HCT116 (cell line): Measurements from ENCODE around the gene MAP4K4. TPM values are rescaled to one million over a fixed set of nuclear protein-coding genes. Genes with fewer than 3 reads are reported as not detected.

ENCODE experiments used
- ATAC-seq: fragments of 200-7000 bp; cut with Tn5 transposase; 2 replicates; pipeline ENCODE4 v1.9.1; 2020; ENCODE audit warnings: mild to moderate bottlenecking, moderate library complexity
- BruUV-seq: library from RNA; stranded (reverse); fragments of 400-500 nt; replicated peaks from 2 replicates; lab custom pipeline; 2021; lab: Mats Ljungman, UMichigan
- CTCF ChIA-PET: fragments of 300-600 bp; sonication (Branson Sonifier 250); formaldehyde crosslinking; loops from one replicate; lab custom pipeline; 2021; ENCODE audit warnings: antibody characterized with exemption; lab: Charles Lee
- POLR2A ChIA-PET: fragments of 300-600, 350-600 bp; sonication (Branson Sonifier 250); formaldehyde crosslinking; loops from one replicate; lab custom pipeline; 2021; ENCODE audit warnings: antibody characterized with exemption; lab: Charles Lee
- RAD21 ChIA-PET, 2 experiments: fragments of 300-600 bp; sonication (Branson Sonifier 250); formaldehyde crosslinking; loops; one replicate each; lab custom pipeline; 2023; ENCODE audit warnings: low total read pairs in 2 of 2; ENCODE audit not compliant: uncharacterized antibody in 2 of 2, unreplicated experiment in 2 of 2, low non-redundant PET in 1 of 2; lab: Charles Lee
- DNase-seq: peaks from one replicate; pipeline ENCODE4 v3.0.0-alpha.2; 2010; ENCODE audit warnings: low read depth, low spot score
- H2AFZ ChIP-seq: fragments of 200-600 bp; shearing (Covaris generic), sonication (generic); 2 replicates; pipeline ENCODE4 v1.6.1; 2017; ENCODE audit warnings: low read depth, mixed run types, mixed read lengths, antibody characterized with exemption, low read length; ENCODE audit not compliant: poor library complexity, severe bottlenecking
- H3K27ac ChIP-seq: 2 replicates; pipeline ENCODE4 v1.5.1; 2012; ENCODE audit warnings: low read depth, low read length
- H3K27me3 ChIP-seq: fragments of 200-600 bp; sonication (generic); 2 replicates; pipeline ENCODE4 v1.6.1; 2016; ENCODE audit warnings: mixed run types, low read length, mixed read lengths; ENCODE audit not compliant: insufficient read depth
- H3K36me3 ChIP-seq, 2 experiments: fragments of 200-500 bp in 1 of 2; fragments of 200-600 bp in 1 of 2; sonication (Bioruptor generic) in 1 of 2; sonication (generic) in 1 of 2; 2 replicates each; pipeline versions ENCODE4 v1.5.1 to v1.6.1; 2014 to 2016; ENCODE audit warnings: low read length in 2 of 2, inconsistent platforms in 1 of 2, mixed read lengths in 1 of 2, mixed run types in 1 of 2; ENCODE audit not compliant: insufficient read depth in 2 of 2, control insufficient read depth in 1 of 2
- H3K4me1 ChIP-seq, 2 experiments: fragments of 200-600 bp in 1 of 2; sonication (generic) in 1 of 2; 2 replicates each; pipeline versions ENCODE4 v1.5.1 to v1.6.1; 2012 to 2017; ENCODE audit warnings: low read length in 2 of 2, inconsistent platforms in 1 of 2, mild to moderate bottlenecking in 1 of 2, mixed read lengths in 1 of 2, mixed run types in 1 of 2, moderate library complexity in 1 of 2; ENCODE audit not compliant: insufficient read depth in 2 of 2, control insufficient read depth in 1 of 2
- H3K4me2 ChIP-seq: fragments of 200-600 bp; sonication (generic); 2 replicates; pipeline ENCODE4 v1.6.1; 2017; ENCODE audit warnings: mixed run types, low read length, mixed read lengths
- H3K4me3 ChIP-seq, 2 experiments: fragments of 200-600 bp in 1 of 2; sonication (generic) in 1 of 2; replicated peaks in 1 of 2; 2 replicates each; pipeline ENCODE4 v1.5.1; 2011 to 2016; ENCODE audit warnings: low read length in 2 of 2, control low read depth in 1 of 2, low read depth in 1 of 2, mild to moderate bottlenecking in 1 of 2, mixed read lengths in 1 of 2, mixed run types in 1 of 2
- H3K79me2 ChIP-seq: fragments of 200-600 bp; sonication (generic); 2 replicates; pipeline ENCODE4 v1.6.1; 2017; ENCODE audit warnings: mild to moderate bottlenecking, mixed run types, low read length, moderate library complexity, mixed read lengths; ENCODE audit not compliant: insufficient read depth
- H3K9ac ChIP-seq: fragments of 200-600 bp; sonication (generic); 2 replicates; pipeline ENCODE4 v1.6.1; 2016; ENCODE audit warnings: low read length, mixed read lengths
- H3K9me2 ChIP-seq: fragments of 200-600 bp; sonication (generic), shearing (Covaris generic); 2 replicates; pipeline ENCODE4 v1.6.1; 2017; ENCODE audit warnings: mixed run types, mild to moderate bottlenecking, moderate library complexity; ENCODE audit not compliant: insufficient read depth
- H3K9me3 ChIP-seq, 2 experiments: fragments of 200-500 bp in 1 of 2; fragments of 200-600 bp in 1 of 2; sonication (Bioruptor generic) in 1 of 2; sonication (generic) in 1 of 2; 2 replicates each; pipeline ENCODE4 v1.6.1; 2014 to 2017; ENCODE audit warnings: low read length in 2 of 2, mixed read lengths in 2 of 2, inconsistent platforms in 1 of 2, low read depth in 1 of 2, mild to moderate bottlenecking in 1 of 2, mixed run types in 1 of 2, moderate library complexity in 1 of 2; ENCODE audit not compliant: control insufficient read depth in 1 of 2, insufficient read depth in 1 of 2
- H4K20me1 ChIP-seq: fragments of 200-600 bp; sonication (generic), shearing (Covaris generic); 2 replicates; pipeline ENCODE4 v1.6.1; 2017; ENCODE audit warnings: mixed run types, mild to moderate bottlenecking, moderate library complexity; ENCODE audit not compliant: insufficient read depth
- CBX3 ChIP-seq: IDR thresholded peaks from 2 replicates; pipeline ENCODE4 v1.6.1; 2012; ENCODE audit warnings: low read depth
- CEBPB ChIP-seq: IDR thresholded peaks from 2 replicates; pipeline ENCODE4 v1.6.1; 2012; ENCODE audit warnings: low read depth
- POLR2A ChIP-seq: IDR thresholded peaks from 2 replicates; pipeline ENCODE4 v1.7.0; 2011; ENCODE audit warnings: borderline replicate concordance; ENCODE audit not compliant: insufficient read depth, insufficient read length; ENCODE audit errors: extremely low read depth
- SRF ChIP-seq: IDR thresholded peaks from 2 replicates; pipeline ENCODE4 v1.6.1; 2012; ENCODE audit warnings: low read depth
- YY1 ChIP-seq: IDR thresholded peaks from 2 replicates; pipeline ENCODE4 v1.6.1; 2011; ENCODE audit warnings: low read length, low read depth, moderate library complexity, mild to moderate bottlenecking; ENCODE audit not compliant: insufficient replicate concordance; ENCODE audit errors: extremely low read depth
- ZNF274 ChIP-seq: fragments of 200-500 bp; sonication (Bioruptor generic); IDR thresholded peaks from 2 replicates; pipeline ENCODE4 v1.6.1; 2014; ENCODE audit warnings: mild to moderate bottlenecking, low read depth, low read length, inconsistent platforms
- intact Hi-C: fragments of 100-400 bp; cut with micrococcal nuclease; formaldehyde crosslinking; loops from 2 replicates; pipeline ENCODE4 v1.10.0; 2022
- total RNA-seq: library from RNA; stranded (reverse); gene quantifications from one replicate; pipeline ENCODE4 v1.2.1, GENCODE V29; 2021; ENCODE audit not compliant: unreplicated experiment
- TF ChIP-seq, protein P1 (sequence below): IDR thresholded peaks from 2 replicates; pipeline ENCODE4 v1.6.1; 2012
- TF ChIP-seq, protein P2 (sequence below): IDR thresholded peaks from 2 replicates; pipeline ENCODE4 v1.6.1; 2012; ENCODE audit warnings: low read depth
- TF ChIP-seq, protein P3 (sequence below), 3 experiments: fragments of 200-600 bp in 1 of 3; sonication (generic) in 1 of 3; IDR thresholded peaks in 2 of 3; conservative IDR thresholded peaks in 1 of 3; 2 replicates each; pipeline ENCODE4 v1.5.1; 2012 to 2017; ENCODE audit warnings: low read depth in 2 of 3, low read length in 2 of 3, antibody characterized with exemption in 1 of 3, borderline replicate concordance in 1 of 3, control low read depth in 1 of 3, mild to moderate bottlenecking in 1 of 3, mixed read lengths in 1 of 3, mixed run types in 1 of 3, moderate library complexity in 1 of 3; ENCODE audit not compliant: insufficient read depth in 1 of 3

The MAP4K4 gene
- total RNA-seq, 1 experiment from 2014 or later, result 62.3 TPM

DNA sequence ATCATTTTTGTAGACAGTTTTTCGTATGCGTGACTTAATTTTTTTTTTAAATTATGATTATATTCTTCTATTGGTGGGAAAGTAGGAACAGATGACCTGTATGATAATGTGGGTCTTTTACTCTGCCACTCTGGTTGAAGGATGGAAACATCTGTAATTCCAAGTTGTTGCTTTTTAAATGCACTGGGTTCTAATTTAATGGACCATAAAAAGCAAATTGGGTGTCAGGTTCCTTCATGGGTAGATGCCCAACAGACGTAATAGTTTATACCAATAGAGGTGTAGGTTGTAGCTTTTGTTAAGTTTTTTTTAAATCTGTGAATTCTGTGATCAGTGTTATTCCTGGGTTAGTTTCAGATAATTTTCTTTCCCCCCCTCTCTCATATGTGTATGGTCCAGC lies 117.6 kb downstream of the MAP4K4 start:
- H3K9me2 ChIP-seq, result no peaks in the 10 kb centered on the region
- H3K27ac ChIP-seq, result no peak overlapping the region
- no peak overlapping the region for H2AFZ ChIP-seq
- H3K27me3 ChIP-seq, result no peaks in the 10 kb centered on the region
- peaks cover 0 to 8% of the 10 kb centered on the region in 2 experiments; a peak in 1 of 4 replicates for H3K4me1 ChIP-seq
- intact Hi-C loops, result no loop called here
- ChIA-PET RAD21 (no interaction called here), CTCF (interaction anchor here (1.2 kb wide), 1 partner anchor 16 kb away, joined by 3 read pairs; no protein-coding TSS in a partner anchor), POLR2A (no interaction called here)
- H3K36me3 ChIP-seq, result no peaks in the 10 kb centered on the region
- H3K4me3 ChIP-seq, result no peak overlapping the region
- no peak overlapping the region for H3K9ac ChIP-seq
- peaks cover 82% of the 10 kb centered on the region for H3K79me2 ChIP-seq
- H3K9me3 ChIP-seq, result no peaks in the 10 kb centered on the region
- H3K4me2 ChIP-seq, result no peak overlapping the region
- no peak for TF ChIP-seq SRF
- no peak for TF ChIP-seq CBX3
- TF ChIP-seq, protein P1, sequence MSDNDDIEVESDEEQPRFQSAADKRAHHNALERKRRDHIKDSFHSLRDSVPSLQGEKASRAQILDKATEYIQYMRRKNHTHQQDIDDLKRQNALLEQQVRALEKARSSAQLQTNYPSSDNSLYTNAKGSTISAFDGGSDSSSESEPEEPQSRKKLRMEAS, result no peak
- no peak for TF ChIP-seq ZNF274
- TF ChIP-seq YY1, result no peak
- no peak for TF ChIP-seq POLR2A
- no peak for TF ChIP-seq CEBPB
- DNase-seq (no peak), ATAC-seq (no peak)
- H4K20me1 ChIP-seq, result no peaks in the 10 kb centered on the region; the same call in 1 of the 2 replicates
- no TSS peak for BruUV-seq

DNA sequence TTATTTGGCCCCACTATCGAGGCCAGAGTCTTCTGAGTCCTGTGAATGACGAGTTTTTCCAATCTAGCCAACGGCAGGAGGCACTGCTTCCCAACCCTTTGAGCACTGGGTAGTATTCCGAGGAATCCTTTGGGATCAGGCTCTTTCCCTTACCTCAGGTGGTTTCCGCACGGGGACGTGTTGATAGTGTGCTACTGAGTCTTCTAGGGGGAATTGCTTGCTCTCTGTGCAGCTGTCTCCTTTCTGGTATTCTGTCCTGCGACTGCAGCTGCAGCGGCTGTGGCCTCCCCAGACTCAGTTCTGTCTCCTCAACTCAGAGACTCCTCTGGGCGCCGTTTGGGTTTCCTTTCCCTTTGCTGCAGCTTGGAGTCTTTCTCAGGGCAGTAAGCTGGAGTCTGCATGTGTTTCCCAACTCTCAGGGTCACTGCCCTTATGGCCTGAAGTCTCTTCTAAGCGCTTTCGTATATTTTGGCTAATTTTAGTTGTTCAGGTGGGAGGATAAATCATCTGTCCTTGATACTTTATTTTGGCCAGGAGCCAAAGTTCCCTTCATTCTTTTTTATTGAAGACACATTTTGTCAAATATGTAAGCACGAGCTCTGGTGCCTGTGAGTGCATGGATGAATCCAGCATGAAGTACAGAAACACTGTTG lies 118.4 kb downstream of the MAP4K4 start:
- no peaks in the 10 kb centered on the region for H3K27me3 ChIP-seq
- DNase-seq (no peak), ATAC-seq (no peak)
- TF ChIP-seq, protein P2, sequence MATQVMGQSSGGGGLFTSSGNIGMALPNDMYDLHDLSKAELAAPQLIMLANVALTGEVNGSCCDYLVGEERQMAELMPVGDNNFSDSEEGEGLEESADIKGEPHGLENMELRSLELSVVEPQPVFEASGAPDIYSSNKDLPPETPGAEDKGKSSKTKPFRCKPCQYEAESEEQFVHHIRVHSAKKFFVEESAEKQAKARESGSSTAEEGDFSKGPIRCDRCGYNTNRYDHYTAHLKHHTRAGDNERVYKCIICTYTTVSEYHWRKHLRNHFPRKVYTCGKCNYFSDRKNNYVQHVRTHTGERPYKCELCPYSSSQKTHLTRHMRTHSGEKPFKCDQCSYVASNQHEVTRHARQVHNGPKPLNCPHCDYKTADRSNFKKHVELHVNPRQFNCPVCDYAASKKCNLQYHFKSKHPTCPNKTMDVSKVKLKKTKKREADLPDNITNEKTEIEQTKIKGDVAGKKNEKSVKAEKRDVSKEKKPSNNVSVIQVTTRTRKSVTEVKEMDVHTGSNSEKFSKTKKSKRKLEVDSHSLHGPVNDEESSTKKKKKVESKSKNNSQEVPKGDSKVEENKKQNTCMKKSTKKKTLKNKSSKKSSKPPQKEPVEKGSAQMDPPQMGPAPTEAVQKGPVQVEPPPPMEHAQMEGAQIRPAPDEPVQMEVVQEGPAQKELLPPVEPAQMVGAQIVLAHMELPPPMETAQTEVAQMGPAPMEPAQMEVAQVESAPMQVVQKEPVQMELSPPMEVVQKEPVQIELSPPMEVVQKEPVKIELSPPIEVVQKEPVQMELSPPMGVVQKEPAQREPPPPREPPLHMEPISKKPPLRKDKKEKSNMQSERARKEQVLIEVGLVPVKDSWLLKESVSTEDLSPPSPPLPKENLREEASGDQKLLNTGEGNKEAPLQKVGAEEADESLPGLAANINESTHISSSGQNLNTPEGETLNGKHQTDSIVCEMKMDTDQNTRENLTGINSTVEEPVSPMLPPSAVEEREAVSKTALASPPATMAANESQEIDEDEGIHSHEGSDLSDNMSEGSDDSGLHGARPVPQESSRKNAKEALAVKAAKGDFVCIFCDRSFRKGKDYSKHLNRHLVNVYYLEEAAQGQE, result no peak
- TF ChIP-seq YY1 (no peak), CBX3 (no peak)
- TF ChIP-seq, protein P3, sequence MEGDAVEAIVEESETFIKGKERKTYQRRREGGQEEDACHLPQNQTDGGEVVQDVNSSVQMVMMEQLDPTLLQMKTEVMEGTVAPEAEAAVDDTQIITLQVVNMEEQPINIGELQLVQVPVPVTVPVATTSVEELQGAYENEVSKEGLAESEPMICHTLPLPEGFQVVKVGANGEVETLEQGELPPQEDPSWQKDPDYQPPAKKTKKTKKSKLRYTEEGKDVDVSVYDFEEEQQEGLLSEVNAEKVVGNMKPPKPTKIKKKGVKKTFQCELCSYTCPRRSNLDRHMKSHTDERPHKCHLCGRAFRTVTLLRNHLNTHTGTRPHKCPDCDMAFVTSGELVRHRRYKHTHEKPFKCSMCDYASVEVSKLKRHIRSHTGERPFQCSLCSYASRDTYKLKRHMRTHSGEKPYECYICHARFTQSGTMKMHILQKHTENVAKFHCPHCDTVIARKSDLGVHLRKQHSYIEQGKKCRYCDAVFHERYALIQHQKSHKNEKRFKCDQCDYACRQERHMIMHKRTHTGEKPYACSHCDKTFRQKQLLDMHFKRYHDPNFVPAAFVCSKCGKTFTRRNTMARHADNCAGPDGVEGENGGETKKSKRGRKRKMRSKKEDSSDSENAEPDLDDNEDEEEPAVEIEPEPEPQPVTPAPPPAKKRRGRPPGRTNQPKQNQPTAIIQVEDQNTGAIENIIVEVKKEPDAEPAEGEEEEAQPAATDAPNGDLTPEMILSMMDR (IDR thresholded peaks at IDR 0.05 in 2 of 3, conservative IDR thresholded peaks at IDR 0.05 in 1 of 3; ENCODE audit: borderline replicate concordance in 1 of 3, insufficient read depth in 1 of 3, low read depth in 2 of 3, low read length in 2 of 3), result no peak
- no peak overlapping the region for H3K9ac ChIP-seq
- no peak overlapping the region for H2AFZ ChIP-seq
- RAD21 ChIA-PET, result no interaction called here
- no peaks in the 10 kb centered on the region; the same call in 1 of the 2 replicates for H4K20me1 ChIP-seq
- peaks cover 0 to 8% of the 10 kb centered on the region in 2 experiments; a peak in 1 of 4 replicates for H3K4me1 ChIP-seq
- H3K9me3 ChIP-seq, result no peaks in the 10 kb centered on the region
- H3K4me3 ChIP-seq, result no peak overlapping the region
- no peaks in the 10 kb centered on the region for H3K36me3 ChIP-seq
- no peak overlapping the region for H3K27ac ChIP-seq
- intact Hi-C loops, result no loop called here
- BruUV-seq, result no TSS peak
- POLR2A ChIA-PET, result no interaction called here
- H3K4me2 ChIP-seq, result no peak overlapping the region
- H3K9me2 ChIP-seq, result no peaks in the 10 kb centered on the region
- H3K79me2 ChIP-seq, result peaks cover 84% of the 10 kb centered on the region
- CTCF ChIA-PET, result interaction anchor here (0.6 kb wide), 1 partner anchor 15 kb away, joined by 3 read pairs; no protein-coding TSS in a partner anchor
